ENCODE results near the gene MARCHF7. TPM values are rescaled to one million over a fixed set of nuclear protein-coding genes. Genes with fewer than 3 reads are reported as not detected.
A peak's percentile ranks its signal among the peaks of the same experiment; 100 is the strongest.

Gene MARCHF7
- total and polyA plus RNA-seq, 2 of the 13 experiments (the other 11 are each of a cell fraction or from before 2014, with no cell fraction given) = 32.8 to 88.5 TPM

DNA sequence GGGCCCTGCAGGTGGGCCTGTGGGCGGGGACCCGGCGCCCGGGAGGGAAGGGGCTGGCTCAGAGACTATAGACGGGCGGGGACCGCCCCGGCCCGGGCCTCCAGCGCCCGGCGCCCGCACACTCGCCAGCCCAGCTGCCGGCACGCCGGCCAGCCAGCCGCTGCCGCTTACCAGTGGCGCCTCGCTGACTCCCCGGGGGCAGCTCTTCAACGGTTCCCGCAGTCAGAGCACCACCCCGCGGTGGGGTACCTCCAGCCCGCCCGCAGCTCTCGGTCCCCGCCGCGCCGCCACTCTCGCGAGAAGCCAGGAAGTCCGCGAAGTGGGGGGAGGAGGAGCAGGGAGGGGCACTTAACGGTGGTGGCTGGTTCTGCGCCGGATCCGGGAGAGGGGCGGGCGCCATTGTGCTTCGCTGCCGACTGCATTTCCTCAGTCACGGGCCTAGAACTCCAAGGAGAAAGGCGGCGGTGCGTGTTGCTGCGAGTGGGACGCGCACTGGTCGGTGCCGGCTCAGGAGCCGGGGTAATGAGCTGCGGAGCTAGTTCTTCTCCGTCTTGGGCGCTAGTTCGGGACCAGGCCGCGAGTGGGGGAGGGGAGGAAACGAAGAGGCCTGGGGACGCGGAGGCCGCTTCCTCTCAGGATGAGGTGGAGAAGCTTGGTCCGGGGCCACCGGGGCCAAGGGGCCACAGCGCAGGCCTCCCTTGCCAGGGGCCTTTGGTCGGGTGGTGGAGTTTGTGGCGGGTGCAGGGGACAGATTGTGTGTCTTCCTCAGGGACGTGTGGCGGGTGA, at the start of gene MARCHF7 (continued):
- TF ChIP-seq, protein P1, sequence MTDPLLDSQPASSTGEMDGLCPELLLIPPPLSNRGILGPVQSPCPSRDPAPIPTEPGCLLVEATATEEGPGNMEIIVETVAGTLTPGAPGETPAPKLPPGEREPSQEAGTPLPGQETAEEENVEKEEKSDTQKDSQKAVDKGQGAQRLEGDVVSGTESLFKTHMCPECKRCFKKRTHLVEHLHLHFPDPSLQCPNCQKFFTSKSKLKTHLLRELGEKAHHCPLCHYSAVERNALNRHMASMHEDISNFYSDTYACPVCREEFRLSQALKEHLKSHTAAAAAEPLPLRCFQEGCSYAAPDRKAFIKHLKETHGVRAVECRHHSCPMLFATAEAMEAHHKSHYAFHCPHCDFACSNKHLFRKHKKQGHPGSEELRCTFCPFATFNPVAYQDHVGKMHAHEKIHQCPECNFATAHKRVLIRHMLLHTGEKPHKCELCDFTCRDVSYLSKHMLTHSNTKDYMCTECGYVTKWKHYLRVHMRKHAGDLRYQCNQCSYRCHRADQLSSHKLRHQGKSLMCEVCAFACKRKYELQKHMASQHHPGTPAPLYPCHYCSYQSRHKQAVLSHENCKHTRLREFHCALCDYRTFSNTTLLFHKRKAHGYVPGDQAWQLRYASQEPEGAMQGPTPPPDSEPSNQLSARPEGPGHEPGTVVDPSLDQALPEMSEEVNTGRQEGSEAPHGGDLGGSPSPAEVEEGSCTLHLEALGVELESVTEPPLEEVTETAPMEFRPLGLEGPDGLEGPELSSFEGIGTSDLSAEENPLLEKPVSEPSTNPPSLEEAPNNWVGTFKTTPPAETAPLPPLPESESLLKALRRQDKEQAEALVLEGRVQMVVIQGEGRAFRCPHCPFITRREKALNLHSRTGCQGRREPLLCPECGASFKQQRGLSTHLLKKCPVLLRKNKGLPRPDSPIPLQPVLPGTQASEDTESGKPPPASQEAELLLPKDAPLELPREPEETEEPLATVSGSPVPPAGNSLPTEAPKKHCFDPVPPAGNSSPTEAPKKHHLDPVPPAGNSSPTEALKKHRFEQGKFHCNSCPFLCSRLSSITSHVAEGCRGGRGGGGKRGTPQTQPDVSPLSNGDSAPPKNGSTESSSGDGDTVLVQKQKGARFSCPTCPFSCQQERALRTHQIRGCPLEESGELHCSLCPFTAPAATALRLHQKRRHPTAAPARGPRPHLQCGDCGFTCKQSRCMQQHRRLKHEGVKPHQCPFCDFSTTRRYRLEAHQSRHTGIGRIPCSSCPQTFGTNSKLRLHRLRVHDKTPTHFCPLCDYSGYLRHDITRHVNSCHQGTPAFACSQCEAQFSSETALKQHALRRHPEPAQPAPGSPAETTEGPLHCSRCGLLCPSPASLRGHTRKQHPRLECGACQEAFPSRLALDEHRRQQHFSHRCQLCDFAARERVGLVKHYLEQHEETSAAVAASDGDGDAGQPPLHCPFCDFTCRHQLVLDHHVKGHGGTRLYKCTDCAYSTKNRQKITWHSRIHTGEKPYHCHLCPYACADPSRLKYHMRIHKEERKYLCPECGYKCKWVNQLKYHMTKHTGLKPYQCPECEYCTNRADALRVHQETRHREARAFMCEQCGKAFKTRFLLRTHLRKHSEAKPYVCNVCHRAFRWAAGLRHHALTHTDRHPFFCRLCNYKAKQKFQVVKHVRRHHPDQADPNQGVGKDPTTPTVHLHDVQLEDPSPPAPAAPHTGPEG (CRISPR knock-in tag; IDR thresholded peaks at IDR 0.05) = peak; percentile 89
- peak; percentile 92; the same call in 1 of the 2 replicates for TF ChIP-seq GLI4 (CRISPR knock-in tag; IDR thresholded peaks at IDR 0.05; ENCODE audit: borderline replicate concordance)
- peak; percentile 77 for TF ChIP-seq PAXIP1 (CRISPR knock-in tag; conservative IDR thresholded peaks at IDR 0.05)
- TF ChIP-seq SATB2 (CRISPR knock-in tag; IDR thresholded peaks at IDR 0.05) = peak; percentile 74; the same call in 1 of the 2 replicates
- 0 out of 2 replicates have a peak, but pooled peaks have one; percentile 80 for TF ChIP-seq LRRFIP1 (CRISPR knock-in tag; conservative IDR thresholded peaks at IDR 0.05)
- TF ChIP-seq KDM1A (CRISPR knock-in tag; IDR thresholded peaks at IDR 0.05) = 0 out of 2 replicates have a peak, but pooled peaks have one; percentile 18
- TF ChIP-seq MXD3 (CRISPR knock-in tag; IDR thresholded peaks at IDR 0.05) = peak; percentile 96
- TF ChIP-seq TAF1 (CRISPR knock-in tag; IDR thresholded peaks at IDR 0.05) = peak; percentile 98
- peak; percentile 88 for TF ChIP-seq TOPORS (CRISPR knock-in tag; IDR thresholded peaks at IDR 0.05)
- peak; percentile 95 for TF ChIP-seq ZNF317 (CRISPR knock-in tag; IDR thresholded peaks at IDR 0.05)
- no peak for TF ChIP-seq PREB (CRISPR knock-in tag; IDR thresholded peaks at IDR 0.05)
- TF ChIP-seq MIER2 (CRISPR knock-in tag; IDR thresholded peaks at IDR 0.05) = peak; percentile 81
- peak; percentile 82 for TF ChIP-seq ATF2 (CRISPR knock-in tag; IDR thresholded peaks at IDR 0.05)
